Brain pericyte (primary cell): ENCODE data around the gene ZNF549.
"Not testable (repeated sequence)": the region's sequence is repeated elsewhere in the genome, so short reads cannot be mapped to it uniquely, and the experiment has no call there.

Experiments used
- DNase-seq: peaks from one replicate; pipeline ENCODE4 v3.0.0-alpha.2; 2012; ENCODE audit warnings: low read depth, low spot score

The ZNF549 gene

DNA sequence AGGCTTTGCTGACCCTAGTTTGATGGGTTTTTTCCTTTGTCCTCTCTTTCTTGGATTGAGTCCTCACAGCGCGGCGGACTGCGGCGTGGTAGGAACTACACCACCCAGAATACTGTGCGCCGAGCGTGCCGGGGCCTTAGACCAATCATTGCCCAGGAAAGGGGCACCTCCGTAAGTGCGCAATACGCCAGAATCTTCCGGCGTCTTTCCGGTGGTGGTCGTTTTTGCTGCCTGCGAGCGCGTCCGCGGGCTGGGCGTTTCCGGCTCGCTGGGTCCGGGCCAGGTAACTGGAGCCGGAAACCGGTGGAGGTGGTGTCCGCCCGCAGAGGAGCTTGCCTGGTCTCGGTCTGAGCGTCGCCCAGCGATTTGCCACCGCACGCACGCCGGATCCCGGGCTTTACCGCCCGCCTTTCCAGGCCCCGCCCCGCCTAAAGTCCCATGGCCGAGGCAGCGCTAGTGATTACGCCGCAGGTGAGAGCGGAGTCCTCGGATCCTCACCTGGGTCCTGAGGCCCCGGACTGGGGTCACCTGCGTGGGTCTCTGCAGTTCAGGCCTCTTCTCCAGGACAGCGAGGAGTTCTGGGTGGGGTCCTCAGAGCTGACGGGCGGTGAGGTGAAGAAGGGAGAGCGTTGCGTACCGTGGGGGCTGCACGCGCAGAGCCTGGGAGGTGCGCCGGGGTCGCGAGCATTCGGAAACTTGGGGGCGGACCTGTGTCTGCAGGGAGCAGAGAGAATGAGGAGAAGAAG lies at the start of gene ZNF549:
Gene ZNF549, plus strand, starts transcription at position 221 of the 746 bp plus-strand sequence. Its CDS starts 218 bp downstream, at position 439.
- peak; percentile 67 for DNase-seq

DNA sequence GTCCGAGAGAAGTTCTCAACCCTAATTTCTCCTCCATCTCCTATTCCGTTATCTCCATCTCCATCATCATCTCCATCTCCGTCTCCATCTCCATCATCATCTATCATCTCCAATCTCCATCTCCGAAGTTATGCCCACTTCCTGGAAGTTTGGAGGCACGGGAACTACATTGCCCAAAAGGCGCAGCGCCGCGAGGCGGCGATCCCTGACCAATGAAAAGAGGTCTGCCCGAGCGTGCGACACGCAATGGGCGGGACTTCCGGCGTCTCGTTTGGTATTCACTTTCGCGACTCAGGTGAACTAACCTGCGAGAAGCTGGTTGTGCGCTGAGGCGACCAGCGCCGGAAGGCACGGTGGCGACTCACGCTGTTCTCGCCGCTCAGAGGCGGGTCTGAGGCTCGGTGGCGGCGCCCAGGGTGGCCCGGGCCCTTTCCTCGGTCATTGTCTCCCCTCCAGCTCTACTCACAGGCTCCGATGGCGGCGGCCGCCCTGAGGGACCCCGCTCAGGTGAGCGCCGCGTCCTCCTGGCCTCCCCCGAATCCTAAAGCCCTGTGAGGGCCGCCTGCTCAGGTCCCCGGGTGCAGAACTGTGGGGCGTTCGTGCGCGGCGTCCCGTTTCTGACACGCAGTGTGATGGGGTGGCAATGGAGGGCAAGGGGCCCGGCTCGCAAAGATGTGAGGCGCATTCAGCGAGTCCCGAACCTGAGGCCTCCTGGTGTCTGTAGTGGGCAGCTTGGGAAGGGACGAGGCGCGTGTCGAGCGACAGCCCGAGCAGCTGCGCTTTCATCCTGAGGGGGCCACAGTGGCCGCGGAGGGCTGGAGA lies 39.5 kb upstream of the ZNF549 start, which contains the start of gene ZNF419:
Gene ZNF419, plus strand, starts transcription at position 274 of the 822 bp plus-strand sequence. Its CDS starts 201 bp downstream, at position 475.
- peak; percentile 41 for DNase-seq

DNA sequence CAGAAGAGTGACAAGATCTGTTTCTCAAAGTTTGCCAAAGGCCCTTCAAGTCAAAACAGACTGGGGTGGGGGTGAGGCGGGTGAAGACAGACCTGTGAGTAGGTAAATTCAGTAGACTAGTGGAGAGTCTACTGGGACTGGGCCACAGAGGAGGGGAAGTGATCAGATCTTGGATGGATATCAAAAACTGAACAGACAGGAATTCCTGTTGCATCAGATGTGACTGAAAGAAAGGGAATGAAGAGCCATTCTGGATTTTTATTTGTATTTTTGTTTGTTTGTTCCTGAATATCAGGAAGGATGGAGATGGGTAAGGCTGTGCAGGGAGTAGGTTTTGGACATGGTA lies 38.9 kb upstream of the ZNF549 start:
- DNase-seq, result not testable (repeated sequence)

DNA sequence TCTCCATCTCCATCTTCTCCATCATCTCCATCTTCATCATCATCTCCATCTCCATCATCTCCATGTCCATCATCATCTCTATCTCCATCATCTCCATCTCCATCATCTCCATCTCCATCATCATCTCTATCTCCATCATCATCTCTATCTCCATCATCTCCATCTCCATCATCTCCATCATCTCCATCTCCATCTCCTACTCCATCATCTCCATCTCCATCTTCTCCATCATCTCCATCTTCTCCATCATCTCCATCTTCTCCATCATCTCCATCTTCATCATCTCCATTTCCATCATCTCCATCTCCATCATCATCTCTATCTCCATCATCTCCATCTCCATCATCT lies 27.9 kb upstream of the ZNF549 start:
- not testable (repeated sequence) for DNase-seq

DNA sequence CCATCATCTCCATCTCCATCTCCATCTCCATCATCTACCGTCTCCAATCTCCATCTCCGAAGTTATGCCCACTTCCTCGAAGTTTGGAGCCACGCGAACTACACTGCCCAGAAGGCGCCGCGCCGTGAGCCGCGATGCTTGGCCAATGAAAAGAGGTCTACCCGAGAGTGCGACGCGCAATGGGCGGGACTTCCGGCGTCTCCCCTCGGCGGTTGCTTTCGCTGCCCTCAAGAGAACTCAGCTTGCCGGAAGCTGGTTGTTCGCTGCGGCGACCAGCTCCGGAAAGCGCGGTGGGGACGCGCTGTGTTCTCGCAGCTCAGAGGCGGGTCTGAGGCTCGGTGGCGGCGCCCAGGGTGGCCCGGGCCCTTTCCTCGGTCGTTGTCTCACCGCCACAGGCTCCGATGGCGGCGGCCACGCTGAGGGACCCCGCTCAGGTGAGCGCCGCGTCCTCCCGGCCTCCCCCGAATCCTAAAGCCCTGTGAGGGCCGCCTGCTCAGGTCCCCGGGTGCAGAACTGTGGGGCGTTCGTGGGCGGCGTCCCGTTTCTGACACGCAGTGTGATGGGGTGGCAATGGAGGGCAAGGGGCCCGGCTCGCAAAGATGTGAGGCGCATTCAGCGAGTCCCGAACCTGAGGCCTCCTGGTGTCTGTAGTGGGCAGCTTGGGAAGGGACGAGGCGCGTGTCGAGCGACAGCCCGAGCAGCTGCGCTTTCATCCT lies 27.3 kb upstream of the ZNF549 start, which contains the start of gene ZNF773:
Gene ZNF773, plus strand, starts transcription at position 259 of the 716 bp plus-strand sequence. Its CDS starts 143 bp downstream, at position 402.
- peak; percentile 91 for DNase-seq

DNA sequence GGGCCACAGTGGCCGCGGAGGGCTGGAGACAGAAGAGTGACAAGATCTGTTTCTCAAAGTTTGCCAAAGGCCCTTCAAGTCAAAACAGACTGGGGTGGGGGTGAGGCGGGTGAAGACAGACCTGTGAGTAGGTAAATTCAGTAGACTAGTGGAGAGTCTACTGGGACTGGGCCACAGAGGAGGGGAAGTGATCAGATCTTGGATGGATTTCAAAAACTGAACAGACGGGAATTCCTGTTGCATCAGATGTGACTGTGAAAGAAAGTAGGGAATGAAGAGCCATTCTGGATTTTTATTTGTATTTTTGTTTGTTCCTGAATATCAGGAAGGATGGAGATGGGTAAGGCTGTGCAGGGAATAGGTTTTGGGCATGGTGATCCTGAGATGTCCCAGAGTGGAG lies 26.8 kb upstream of the ZNF549 start:
- not testable (repeated sequence) for DNase-seq

DNA sequence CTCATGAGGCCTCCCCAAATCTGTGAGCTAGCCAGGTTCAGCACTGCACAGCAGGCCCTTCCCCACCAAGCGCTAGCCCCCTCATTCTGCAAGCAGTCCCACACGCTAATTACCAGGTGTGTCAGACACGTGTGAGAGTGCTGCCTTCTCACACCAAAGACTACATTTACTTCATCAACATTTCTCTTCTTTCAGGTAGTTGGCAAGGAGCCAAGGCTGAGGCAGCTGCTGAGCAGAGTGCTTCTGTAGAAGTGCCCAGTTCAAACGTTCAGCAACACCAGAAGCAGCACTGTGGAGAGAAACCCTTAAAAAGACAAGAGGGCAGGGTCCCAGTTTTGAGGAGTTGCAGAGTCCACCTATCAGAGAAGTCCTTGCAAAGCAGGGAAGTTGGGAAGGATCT lies 21.0 kb upstream of the ZNF549 start:
- DNase-seq, result no peak

DNA sequence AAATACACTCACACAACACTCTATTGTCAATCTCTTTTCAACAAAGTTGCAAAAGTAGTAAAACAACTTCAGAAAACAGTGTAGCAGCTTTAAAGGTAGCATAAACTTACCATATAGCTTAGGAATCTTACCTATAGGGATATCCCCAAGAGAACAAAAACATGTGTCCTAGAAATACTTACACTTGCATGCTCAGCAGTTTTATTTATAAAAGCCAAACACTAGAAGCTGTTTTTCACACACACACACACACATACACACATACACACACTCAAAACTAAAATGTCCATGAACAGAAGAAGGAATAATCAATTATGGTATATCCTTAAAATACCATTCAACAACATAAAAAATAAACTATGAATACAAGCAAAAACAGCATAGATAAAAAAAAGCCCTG lies 15.7 kb upstream of the ZNF549 start:
- DNase-seq, result no peak

DNA sequence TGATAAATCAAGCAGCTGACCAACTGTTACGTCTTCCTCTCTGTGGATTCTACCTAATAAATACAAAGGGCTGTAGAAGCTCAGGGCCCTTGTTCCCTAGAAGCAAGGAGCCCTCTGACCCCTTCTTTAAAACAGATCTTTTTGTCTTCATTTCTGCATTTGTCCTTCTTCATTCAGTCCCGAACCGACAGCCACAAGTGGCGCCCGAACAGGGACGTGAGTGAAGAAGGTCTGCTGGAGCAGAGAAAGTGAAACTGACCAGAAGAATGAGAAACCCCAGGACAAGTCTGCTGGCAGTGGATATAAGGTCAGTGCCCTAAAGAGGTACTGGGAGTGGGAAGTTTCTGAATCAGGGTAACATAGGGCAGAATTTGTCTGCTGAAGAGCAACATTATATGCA lies 14.3 kb upstream of the ZNF549 start:
- no peak for DNase-seq

DNA sequence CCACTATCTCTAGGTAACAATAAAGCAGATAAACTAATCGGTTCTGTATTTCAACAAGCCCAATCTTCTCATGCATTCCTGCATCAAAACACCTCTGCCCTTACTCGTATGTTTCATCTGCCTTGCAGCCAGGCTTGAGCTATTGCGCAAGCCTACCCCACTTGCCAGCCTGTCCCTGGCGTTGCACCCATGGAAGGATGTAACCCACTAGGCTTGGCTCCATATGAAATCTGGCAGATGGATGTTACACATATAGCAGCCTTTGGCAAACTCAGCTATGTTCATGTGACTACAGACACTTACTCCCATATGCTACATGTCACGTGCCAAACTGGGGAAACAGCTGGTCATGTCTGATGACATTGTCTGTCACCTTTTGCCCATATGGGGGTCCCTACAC lies 11.9 kb upstream of the ZNF549 start:
- DNase-seq, result no peak

DNA sequence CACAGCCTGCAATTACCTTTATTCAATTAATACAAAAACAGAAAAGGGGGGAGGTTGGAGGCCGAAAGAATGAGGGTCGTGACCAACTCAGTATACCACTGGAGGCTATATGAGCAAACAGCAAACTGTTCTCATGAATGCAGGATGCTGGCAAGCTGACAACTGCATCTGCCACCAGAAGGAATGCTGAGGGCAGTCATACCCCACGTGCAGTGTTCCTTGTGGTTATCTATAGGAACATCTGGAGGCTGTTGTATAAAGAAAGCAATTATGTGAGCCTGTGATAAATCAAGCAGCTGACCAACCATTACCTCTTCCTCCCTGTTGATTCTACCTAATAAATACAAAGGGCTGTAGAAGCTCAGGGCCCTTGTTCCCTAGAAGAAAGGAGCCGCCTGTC lies 9.1 kb upstream of the ZNF549 start:
- DNase-seq, result not testable (repeated sequence)

DNA sequence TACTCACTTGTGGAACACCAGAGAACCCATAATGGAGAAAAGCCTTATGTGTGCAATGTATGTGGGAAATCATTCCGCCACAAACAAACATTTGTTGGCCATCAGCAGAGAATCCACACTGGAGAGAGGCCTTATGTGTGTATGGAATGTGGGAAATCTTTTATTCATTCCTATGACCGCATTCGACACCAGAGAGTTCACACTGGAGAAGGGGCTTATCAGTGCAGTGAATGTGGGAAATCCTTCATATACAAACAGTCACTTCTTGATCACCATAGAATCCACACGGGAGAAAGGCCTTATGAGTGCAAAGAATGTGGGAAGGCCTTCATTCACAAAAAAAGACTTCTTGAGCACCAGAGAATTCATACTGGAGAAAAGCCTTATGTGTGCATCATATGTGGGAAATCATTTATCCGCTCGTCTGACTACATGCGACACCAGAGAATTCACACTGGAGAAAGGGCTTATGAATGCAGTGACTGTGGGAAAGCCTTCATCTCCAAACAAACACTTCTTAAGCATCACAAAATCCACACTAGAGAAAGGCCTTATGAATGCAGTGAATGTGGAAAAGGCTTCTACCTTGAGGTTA lies 10.9 kb downstream of the ZNF549 start:
- DNase-seq, result no peak

DNA sequence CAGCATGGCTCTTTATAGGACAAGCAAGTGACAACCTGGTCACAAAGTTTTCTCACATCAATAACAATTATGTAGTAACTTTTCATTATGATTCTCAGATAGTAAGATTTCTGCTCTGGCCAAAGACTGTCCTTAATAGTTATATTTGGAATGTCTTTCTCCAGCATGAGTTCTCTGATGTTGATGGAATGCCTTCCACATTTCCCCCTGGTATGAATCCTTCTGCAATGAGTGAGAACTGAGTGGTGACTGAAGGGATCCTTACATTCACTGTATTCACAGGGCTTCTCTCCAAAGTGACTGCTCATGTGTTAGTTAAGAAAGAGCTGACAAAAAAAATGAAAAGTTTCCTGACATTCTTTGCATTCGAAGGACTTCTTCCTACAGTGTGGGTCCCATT lies 19.4 kb downstream of the ZNF549 start:
- no peak for DNase-seq

DNA sequence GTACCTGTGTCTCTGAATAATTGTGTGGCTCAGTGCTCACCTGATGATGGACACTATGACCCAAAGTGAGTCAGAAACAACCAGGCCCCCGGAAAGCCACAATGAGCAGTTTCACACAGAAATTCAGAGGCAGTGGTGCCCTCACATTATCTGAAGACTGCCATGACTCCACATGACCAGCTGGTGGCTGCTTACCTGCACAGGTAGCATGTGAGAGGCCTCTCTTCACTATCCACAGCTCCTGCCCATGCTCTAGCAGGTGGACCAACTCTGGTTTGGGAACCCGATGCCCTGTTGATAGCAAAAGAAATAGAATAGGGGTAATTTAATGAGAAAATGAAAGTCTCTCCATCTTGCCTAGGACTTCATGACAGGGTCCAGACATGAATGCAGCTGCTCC lies 25.3 kb downstream of the ZNF549 start:
- no peak for DNase-seq

DNA sequence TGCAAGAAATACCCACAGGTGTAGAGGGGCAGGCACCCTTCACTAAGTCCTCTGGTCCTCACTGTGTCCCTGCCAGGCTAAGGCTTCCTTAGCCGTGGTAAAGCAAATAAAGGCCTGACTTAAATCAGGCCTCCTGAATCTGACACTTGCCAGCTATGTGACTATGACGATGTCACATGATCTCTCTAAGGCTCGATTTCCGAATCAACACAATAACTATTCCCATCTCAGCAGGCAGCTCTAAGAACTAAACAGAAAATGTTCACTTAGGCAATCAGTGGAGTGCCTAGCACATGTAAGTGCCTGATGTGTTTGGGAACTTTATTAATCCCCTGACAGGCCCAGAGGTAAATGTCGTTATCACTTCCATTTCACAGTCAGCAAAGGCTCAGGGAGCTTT lies 30.5 kb downstream of the ZNF549 start:
- no peak for DNase-seq

DNA sequence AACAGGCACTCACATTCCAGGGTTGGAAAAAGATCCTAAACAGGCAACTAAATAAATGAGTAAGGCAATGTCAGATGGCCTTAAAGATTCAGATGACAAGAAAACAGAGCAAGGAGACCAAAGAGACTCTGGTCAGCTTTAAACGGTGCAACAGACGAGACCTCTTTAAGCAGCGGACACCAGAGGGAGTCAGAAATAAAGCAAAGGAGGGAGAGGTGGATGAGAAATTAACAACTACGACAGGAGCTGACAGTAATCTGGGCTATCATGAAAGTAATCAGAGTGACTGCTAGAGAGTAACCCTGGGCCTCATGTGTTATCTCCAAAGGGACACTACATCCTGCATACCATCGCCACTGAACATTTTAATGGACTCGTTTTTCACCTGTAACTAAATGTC lies 31.4 kb downstream of the ZNF549 start:
- no peak for DNase-seq

DNA sequence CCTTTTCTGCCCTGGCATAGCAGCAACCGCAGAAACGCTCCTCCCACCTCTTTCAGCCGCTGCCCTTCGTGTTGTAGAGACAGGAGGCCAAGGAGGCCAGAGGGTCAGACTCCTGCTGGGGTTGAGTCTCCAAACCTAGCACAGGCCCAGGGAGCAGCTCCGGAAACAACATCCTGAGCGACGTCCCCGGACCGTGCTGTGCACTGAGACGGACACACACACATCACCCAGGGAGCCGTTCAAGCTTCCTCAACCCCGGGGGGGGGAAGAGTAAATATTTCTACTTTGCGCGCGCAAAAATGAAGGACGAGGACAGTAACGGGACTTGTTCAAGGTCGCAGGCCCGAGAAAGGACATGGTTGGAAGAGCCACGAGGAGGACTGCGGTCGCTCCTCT lies 31.9 kb downstream of the ZNF549 start:
- no peak for DNase-seq

DNA sequence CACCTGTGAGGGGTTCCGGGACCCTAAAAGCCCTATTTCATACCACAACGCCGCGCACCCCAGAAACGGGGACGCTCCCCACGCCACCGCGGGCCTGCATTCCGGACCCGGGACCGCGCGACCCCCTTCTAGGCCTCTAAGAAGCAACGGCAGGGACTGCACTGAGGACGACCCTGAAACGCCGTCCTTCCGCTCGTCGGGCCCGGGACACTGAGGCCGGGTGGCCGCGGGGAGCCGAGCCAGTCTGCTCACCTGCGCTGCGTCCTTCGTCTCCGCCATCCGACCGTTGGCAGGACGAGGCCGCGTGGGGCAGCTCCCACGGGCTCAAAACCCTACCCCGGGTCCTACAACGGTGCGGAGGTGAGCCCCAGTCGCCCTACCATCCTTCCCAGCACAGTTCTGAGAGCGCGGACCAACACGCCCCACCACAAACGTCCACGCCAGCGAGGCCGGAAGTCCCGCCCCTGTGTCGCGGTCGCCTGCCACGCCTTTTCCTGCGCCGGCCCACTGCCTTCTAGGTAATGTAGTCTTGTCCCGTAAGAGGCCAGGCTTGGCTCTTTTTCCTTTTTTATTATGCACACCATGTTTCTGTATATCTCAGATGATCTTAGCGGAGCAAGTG lies 32.4 kb downstream of the ZNF549 start, which contains the start of gene ZNF550:
Gene ZNF550, minus strand, starts transcription at position 460 of the 622 bp plus-strand sequence. Its CDS starts 181 bp downstream, at position 279.
- DNase-seq, result peak; percentile 68

DNA sequence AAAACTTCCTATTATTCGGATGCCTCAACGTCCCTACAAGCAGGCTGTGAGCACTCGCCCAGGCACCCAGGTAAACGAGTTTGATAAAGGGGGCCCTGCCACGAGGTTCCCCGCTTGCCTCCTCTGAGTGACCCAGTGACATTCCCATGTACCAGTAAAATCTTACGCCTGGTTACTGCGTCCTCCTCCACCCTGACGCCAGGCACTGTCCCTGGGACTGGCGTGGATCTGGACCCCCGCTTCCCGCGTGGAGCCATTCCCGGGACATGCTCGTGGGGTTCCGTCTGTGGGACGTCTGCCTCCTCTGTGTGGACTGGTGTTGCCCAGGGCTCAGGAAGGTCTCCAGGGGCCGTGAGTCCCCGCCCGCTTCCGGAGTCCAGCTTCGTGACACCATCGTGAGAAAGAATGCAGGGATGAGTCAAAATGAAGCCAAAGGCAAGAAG lies 32.9 kb downstream of the ZNF549 start:
- DNase-seq, result no peak

DNA sequence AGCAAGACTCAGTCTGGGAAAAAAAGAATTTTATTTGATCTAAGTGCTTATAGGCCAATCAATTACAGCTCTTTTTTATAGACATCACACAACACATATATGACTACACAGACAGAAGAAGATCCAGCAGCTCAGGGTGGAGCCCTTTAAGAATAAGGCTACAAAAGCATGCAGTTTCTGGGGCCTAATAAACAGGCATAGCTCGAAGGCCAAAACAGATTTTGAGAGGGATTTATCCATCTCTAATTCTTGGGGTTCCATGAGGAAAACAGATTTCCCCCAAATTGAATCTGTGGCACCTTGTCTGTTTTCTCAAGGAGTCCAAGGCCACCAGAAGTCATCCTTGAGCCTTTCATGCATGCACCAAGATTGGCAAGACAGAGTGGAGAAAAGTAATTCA lies 36.4 kb downstream of the ZNF549 start:
- no peak for DNase-seq
